ENCODE results near the gene SPATA17. TPM values are rescaled to one million over a fixed set of nuclear protein-coding genes. Genes with fewer than 3 reads are reported as not detected.

SPATA17 gene
- total and polyA plus RNA-seq, 2 experiments from 2014 or later = 1.2 to 3.5 TPM

- no peak overlapping the region for H2AFZ ChIP-seq
- peaks cover 9% of the 10 kb centered on the region; the same call in 2 of the 3 replicates for H3K4me1 Mint-ChIP-seq
- no peak overlapping the region for H3K4me3 ChIP-seq
- TF ChIP-seq CREB1 (CRISPR knock-in tag; IDR thresholded peaks at IDR 0.05; ENCODE audit: low read depth) (no peak), ETS1 (IDR thresholded peaks at IDR 0.05) (no peak), EZH2phosphoT487 (IDR thresholded peaks at IDR 0.05; ENCODE audit: unreplicated experiment) (no peak), NANOG (IDR thresholded peaks at IDR 0.05; ENCODE audit: borderline replicate concordance) (no peak), CTCF (conservative IDR thresholded peaks at IDR 0.05; ENCODE audit: low read depth in 2 of 2) (no peak), POLR2AphosphoS5 (IDR thresholded peaks at IDR 0.05; ENCODE audit: low read depth) (no peak), EZH2 (IDR thresholded peaks at IDR 0.05; ENCODE audit: low read depth, unreplicated experiment) (no peak), STAT1 (IDR thresholded peaks at IDR 0.05; ENCODE audit: unreplicated experiment) (no peak), ZNF114 (CRISPR knock-in tag; IDR thresholded peaks at IDR 0.05) (no peak), ZNF331 (CRISPR knock-in tag; IDR thresholded peaks at IDR 0.05; ENCODE audit: low read depth) (no peak), JUNB (IDR thresholded peaks at IDR 0.05; ENCODE audit: unreplicated experiment) (no peak), REST (IDR thresholded peaks at IDR 0.05; ENCODE audit: unreplicated experiment) (no peak), ZNF462 (CRISPR knock-in tag; IDR thresholded peaks at IDR 0.05) (no peak)
- no peaks in the 10 kb centered on the region for H3K27me3 ChIP-seq (ENCODE audit: insufficient read depth)
- no peak overlapping the region for H3K4me3 Mint-ChIP-seq
- no peaks in the 10 kb centered on the region for H3K9me2 ChIP-seq (ENCODE audit: insufficient read depth)
- H3K4me1 ChIP-seq (ENCODE audit: insufficient read depth) = peaks cover 5% of the 10 kb centered on the region; the same call in 1 of the 2 replicates
- no peak overlapping the region for H3K27ac Mint-ChIP-seq
- H3F3A ChIP-seq (replicated peaks; ENCODE audit: low read depth) = no peaks in the 10 kb centered on the region
- no peak for DNase-seq (ENCODE audit: low spot score)
- no peaks in the 10 kb centered on the region for H3K36me3 Mint-ChIP-seq (ENCODE audit: low read depth)
- H4K20me1 ChIP-seq (replicated peaks; ENCODE audit: insufficient read depth) = no peaks in the 10 kb centered on the region
- H3K79me2 ChIP-seq (replicated peaks; ENCODE audit: insufficient read depth) = peaks cover 83% of the 10 kb centered on the region
- H3K4me2 ChIP-seq = no peak overlapping the region
- ATAC-seq = no peak
- H3K36me3 ChIP-seq (ENCODE audit: insufficient read depth) = no peaks in the 10 kb centered on the region
- no peaks in the 10 kb centered on the region for H3K27me3 Mint-ChIP-seq (ENCODE audit: insufficient read depth, low read depth, poor library complexity)
- H3K27ac ChIP-seq (ENCODE audit: low read depth) = no peak overlapping the region
- H3K9me3 Mint-ChIP-seq = no peaks in the 10 kb centered on the region
These were observed 3.7 kb upstream of the SPATA17 start for GRCh38 chr1:217627431-217627830.
